DMS79 (cell line): Measurements from ENCODE around the gene ACSL3.
"Not testable (repeated sequence)": the region's sequence is repeated elsewhere in the genome, so short reads cannot be mapped to it uniquely, and the experiment has no call there.

Experiments
- DNase-seq: peaks from one replicate; lab custom pipeline; 2025; lab: John Stamatoyannopoulos, UW

The ACSL3 gene

DNA sequence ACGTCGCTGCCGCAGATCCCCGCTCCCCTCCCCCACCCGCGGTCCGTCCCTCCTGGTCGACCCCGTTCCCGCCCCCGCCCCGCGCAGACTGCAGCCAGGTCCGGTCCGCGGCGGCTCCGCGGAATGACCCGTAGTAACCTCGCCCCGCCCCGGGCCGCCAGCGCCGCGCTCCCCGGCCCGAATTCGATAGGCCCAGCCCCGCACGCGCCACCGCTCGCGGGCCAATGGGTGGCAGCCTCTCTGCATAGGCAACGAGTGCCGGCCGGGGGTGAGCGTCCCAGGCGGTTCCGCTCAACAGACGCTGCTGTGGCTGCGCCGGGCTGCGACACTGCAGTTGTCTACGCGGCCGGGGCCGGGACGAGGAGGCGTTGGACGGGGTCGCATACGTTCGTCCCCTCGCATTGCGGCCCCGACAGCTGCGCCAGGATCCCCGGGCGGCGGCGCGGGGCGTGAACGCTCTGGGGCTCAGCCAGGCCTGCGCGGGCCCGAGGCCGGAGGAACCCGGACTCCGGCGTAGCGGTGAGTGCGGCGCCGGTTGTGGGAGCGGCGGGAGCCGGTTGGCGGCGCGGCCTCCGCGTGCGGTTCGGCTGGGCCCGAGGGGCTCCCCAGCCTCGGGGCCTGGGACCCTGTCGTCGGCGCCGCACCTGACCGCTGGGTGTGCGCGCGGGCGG is at the start of gene ACSL3:
Gene ACSL3 (plus strand): TSS at position 297 of the 671 bp plus-strand sequence. CDS start 47,737 bp downstream, outside the sequence.
- peak; percentile 72 for DNase-seq

DNA sequence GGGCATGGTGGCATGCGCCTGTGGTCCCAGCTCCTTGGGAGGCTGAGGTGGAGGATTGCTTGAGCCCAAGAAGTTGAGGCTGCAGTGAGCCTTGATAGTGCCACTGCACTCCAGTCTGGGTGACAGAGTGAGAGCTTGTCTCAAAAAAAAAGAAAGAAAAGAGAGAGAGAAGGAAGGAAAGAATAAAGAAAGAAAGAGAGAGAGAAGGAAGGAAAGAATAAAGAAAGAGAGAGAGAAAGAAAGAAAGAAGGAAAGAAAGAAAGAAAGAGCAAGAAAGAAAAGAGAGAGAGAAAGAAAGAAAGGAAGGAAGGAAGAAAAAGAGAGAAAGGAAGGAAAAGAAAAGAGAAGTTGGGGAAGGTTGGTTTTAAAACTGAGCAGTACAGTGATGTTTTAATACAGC is 49.0 kb upstream of the ACSL3 start:
- DNase-seq, result no peak

DNA sequence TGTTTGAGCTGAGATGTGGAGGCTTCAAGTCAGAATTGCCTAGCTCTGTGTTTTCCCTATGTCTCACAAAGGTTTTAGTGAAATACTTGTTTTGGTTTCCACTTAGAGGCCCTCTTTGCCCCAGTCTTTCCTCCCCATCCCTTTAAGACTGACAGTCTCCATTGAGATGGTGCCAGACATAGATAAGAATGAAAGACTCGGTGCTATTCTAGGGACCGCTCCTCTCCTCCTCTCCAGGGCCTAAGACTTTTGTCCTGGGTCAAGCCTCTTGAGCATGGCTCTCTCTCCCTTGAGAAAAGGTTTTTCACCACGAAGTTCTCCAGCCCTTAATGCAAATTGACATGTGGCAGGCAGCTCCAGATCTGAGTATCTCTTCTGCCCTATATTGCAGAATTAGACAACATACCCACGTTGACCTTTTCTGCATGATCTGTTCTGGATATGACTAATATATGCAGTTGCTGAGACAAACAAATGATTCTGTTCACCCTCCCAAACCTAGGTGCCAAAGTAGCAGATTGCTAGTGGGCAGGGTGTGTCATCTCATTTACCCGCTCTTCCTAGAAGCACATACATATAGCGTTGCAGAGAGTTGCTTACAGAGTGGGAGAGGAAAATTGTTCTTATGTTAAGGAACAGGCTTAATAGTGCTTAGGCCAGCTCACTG is 47.5 kb upstream of the ACSL3 start:
- no peak for DNase-seq

DNA sequence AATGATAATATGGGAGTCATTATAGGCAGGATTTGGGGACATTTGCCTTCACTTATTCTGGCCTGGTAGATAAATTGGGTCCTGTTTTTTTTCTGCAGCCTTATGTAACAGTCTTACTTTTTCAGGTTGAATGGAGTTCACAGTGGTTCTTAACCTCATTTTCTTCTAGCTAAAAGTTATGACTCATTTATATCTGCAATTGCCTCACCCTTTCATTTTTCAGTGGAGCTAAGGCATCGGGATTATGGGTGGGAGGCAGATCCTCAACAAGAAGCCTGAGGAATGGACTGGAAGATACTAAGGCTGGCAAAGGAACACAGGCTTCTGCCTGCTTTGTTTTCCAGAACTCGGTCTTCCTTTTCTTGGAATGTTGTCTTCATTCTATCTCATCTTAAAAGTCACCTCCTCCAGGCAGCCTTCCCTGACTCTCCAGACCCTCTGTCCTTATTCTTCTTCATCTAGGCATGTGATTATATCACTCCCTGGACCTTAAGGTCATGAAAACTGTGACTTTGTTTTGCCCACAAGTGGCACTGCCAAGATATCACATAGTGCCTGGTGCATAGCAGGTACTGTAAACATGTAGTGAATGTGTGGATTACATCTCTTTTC is 41.0 kb upstream of the ACSL3 start:
- no peak for DNase-seq

DNA sequence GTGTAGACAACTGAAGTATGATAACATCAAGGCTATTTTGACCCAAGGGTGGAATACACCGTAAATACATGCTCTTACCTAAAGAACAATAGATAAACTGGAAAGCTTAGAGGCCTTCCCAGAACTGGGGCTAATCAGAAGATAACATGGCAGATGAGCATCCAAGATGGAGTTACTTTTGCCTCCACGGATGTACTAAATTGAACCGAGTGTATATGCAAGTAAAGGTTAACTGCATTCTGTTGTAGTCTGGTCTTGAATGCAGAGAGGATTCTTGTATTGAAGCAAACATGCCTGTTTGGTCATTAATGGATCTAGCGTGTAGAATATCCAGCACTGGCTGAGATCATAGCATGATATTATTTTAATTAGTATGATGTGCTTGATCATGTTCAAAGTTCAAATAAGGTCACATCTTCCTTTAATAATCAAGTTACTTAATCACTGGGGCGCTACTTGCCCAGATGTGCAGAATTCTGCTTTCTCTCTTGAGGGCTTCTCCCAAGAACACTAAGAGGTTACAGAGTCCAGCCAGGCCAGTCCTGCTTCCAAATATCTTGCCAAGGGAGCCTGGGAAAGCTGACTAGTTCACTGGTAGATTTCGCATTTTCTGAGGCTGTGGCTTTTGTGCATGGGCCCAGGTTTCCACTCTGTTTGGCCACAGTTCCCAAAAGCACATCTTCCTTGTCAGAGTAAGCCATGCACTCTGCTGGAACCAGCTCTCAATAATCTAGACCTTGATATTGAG is 37.5 kb upstream of the ACSL3 start:
- no peak for DNase-seq

DNA sequence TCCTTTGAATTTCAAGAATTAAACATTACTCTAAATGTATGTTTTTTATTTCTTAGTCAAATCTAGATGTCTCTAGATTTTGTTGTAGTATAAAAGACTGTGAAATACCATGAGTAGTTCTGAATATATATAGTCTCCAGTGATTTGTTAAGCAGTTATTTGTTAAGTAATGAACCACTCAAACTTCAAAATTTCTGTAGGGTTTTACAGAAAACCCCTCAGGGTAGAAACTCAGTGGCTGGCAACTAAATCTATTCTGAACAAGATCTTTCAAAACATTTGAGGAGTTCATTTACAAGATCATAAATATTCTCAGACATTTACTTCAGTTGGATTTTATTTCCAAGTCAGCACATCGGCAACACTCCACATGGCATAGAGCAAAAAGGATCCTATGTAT is 35.8 kb upstream of the ACSL3 start:
- DNase-seq, result no peak

DNA sequence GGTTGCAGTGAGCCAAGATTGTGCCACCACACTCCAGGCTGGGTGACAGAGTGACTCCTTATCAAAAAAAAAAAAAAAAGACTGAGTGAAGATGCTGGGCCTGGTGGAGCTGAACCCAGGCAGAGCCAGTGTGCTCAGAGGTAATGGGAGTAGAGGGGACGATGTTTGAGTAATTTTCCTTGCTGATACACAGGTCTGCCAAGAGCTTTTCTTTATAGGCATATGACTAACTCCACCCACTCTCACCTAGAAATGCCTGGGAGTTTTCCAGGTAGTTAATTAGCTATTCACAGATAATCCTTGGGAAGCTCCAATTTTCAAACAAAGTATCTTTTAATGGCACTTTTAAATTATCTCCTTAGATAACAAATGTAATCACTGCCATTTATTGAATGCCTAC is 33.4 kb upstream of the ACSL3 start:
- DNase-seq, result no peak

DNA sequence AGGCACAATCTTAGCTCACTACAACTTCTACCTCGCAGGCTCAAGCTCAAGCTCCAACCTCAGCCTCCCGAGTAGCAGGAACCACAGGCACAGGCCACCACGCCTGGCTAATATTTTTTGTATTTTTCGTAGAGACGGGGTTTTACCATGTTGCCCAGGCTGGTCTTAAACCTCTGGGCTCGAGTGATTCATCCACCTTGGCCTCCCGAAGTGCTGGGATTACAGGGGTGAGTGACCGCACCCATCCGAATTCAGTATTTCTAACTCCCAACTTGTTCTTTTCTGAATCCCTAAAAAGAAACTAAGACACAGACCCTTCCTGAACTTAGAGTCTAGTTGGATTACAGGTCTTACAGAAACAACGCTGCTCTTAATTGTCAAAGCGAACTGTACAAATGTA is 32.3 kb upstream of the ACSL3 start:
- DNase-seq, result no peak

DNA sequence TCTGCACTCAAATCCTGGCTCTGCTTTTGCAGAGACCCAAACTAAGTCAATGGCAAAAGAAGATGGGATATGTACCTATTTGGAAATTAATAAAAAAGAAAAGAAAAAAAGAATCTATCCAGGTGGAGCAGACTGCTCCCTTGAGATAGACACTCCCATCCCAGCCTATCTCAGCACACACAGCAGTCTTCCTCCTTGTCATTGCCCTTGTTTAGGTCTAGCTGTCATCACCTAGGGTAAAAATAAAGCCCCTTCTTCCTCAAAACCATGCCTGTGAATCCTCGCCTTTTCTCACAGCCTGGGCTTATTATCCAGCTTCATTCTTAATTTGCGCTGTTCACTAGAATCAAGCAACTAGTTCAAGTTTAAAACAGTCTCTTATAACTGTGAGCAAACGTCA is 30.7 kb upstream of the ACSL3 start:
- no peak for DNase-seq

DNA sequence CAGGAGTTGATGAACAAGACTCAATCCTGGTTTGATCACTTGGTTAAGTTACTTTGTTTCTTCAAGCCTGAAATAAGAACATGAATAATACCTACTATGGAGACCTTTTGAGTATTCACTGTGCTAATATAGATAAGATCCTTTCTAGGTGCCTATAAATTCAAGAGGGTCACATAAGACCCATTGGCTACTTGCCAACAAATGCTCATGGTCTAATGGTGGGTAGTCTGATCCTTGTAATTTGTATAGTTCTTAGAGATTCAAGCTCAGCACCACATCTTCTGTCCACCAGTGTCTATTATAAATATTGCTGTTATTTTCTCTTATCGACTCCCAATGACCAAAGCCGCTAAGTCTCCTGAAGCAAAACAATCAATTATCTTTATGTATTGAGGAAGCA is 27.4 kb upstream of the ACSL3 start:
- peak; percentile 6 for DNase-seq

DNA sequence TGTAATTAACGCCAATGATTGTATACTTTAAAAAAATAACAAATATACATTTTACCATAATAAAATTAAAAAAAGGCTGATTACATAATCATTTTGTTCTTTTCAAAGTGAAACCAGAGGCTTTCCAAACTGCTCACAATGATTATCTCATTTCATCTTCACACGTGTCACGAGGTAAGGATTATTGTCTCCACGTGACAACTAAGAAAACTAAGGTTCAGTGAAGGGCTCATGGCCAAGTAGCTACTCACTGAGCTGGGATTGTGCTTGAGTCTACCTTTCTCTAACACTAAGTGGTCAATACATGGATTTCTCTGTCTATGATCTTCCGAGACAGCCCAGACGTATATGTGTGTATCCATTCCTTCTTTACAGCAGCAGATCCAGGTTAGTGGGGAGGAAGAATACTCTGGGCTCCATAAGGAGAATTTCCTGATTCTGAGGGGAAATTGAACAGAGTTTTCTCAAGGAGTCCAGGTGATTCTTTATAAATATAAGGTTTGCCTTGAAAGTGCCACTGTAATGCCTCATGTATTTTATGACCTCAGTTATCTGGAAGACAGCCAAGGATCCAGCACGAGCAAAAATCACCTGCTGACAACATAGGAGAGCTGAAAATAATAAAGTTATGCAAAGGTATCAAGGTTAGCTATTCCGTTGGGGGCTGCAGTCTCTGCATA is 25.6 kb upstream of the ACSL3 start:
- DNase-seq, result peak; percentile 84

DNA sequence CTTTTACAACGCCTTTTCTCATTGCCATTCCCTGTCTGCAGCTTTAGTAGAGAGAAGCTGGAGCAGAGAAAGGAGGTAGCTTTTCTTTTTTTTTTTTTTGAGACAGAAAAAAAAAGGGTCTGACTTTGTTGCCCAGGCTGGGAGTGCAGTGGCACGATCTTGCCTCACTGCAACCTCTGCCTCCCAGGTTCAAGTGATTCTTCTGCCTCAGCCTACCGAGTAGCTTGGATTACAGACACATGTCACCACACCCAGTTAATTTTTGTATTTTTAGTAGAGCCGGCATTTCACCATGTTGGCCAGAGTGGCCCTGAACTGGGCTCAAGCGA is 25.0 kb upstream of the ACSL3 start:
- DNase-seq, result no peak

DNA sequence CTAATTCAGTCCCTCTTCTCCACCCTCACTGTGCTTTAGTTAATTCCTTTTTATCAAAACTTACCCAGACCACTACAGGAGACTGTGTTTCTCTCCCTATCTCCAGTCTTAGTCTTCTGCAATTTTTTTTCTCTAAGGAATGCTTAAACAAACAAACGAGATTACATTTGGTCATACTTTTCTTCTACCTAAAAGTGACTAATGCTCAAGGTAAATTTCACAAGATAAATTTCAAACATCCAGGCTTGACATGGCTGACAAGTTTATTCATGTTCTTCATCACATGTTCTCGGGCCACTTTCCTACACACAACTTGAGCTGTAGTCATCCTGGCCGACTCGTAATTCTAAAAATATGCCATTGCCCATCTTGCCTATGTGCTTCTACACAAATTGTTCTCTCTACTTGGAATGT is 23.2 kb upstream of the ACSL3 start:
- no peak for DNase-seq

DNA sequence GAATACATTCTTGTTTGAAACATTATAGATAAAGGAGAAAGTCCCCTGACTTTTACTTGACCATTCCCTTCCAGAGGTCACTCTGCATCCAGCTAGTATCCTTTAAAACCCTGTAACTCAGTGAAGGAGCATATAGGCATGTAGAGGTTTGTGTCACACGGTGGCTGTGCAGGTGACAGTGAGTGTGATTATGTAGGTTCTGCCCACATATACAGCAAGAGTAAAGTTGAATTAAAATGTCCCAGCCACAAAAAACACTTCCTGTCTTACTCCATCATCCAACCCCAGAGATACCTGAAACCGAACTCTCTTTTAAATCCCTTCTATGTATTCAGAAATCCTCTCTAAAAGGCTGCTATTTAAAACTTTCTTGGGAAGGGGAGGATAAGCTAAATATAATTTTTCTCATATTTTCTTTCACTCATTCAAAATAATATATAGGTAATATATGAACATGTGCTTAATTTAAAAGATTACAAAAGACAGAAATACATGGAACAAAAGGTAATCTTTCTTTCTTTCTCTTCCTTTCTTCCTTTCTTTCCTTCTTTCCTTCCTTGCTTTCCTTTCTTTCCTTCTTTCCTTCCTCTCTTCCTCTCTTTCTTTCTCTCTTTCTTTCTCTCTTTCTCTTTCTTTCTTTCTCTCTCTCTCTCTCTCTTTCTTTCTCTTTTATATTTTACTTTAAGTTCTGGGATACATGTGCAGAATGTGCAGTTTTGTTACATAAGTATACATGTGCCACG is 20.6 kb upstream of the ACSL3 start:
- no peak for DNase-seq

DNA sequence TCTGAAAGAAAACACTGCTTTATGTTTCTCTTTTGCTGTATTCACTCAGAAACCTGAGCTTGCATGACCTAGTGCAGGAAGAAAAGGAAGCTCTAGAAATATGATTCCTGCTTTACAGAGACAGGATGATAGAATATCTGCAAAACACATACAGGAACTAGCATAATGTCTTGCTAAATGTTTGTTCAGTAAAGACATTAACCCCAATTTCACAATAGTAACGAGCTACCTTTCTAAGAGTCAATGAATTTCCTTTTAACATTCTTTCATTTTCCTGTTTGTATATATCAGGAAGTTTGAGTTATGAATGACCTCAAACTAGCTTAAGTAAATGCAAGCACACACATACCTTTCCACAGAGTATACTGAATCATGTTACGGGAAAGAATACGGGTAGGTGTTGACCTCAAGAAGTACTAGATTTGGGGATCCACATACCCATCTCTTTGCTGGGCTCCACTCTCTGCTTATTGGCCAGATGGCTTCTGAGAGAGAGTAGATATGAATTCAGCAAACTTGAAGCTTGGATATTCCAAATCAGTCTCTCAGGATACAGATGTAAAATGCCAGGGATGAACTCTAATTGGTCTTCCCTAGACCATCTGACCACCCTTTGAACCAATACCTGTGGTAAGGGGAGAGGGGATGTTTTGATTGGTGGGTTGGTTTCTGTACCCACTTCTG is 18.2 kb upstream of the ACSL3 start:
- no peak for DNase-seq

DNA sequence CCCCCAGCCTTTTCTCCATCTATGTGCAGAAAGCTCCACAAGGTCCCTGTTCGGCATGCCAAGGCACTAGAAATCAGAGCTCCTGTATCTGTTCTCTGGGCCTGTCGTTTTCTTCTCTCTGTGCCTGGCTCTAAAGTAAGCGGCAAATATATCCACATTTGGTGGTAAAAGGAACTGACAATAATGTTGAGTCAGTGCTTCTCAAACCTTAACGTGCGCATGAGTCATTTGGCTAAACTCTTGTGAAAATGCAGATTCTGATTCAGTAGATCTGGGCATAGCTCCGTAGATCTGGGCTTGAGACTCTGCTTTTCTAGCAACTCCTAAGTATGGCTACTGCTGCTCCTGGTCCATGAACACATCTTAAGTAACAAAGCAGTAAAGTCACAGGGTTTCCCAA is 16.5 kb upstream of the ACSL3 start:
- DNase-seq, result no peak

DNA sequence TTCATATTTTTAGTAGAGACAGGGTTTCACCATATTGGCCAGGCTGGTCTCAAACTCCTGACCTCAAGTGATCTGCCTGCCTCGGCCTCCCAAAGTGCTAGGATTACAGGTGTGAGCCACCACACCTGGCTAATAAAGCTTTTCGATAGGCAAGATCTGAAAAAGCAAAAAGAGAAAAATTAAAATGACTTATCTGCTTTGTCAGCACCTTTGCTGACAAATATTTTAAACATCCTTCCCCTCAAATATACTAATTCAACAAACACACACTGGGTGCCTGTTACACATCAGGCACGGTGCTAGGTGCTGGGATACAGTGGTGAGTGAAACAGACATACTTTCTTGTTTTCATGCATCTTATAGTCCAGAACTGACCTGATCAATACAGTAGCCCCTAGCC is 15.5 kb upstream of the ACSL3 start:
- not testable (repeated sequence) for DNase-seq

DNA sequence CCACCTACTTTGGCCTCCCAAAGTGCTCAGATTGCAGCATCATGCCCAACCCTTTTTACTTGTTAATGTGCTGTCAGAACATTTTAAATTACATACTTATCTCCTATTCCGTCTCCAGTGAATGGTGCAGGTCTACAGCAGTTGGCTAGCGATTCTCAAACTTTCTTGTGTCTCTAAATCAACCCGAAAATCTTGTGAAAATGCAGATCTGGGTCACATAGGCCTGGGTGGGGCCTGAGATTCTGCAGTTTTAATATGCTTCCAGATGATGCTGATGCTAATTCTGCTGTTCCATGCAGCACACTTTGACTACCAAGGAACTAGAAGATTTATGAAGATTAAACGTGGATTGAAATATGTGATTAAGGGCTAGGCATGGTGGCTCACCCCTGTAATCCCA is 14.8 kb upstream of the ACSL3 start:
- DNase-seq, result no peak

DNA sequence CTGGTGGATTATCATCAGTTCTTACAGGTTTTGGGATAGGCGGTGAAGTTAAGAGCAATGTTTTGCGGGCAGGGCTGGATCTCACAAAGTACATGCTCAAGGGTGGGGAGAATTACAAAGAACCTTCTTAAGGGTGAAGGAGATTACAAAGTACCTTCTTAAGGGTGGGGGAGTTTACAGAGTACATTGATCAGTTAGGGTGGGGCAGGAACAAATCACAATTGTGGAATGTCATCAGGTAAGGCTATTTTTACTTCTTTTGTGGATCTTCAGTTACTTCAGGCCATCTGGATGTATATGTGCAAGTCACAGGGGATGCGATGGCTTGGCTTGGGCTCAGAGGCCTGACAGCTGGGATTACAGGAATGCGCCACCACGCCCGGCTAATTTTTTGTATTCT is 12.8 kb upstream of the ACSL3 start:
- DNase-seq, result not testable (repeated sequence)

DNA sequence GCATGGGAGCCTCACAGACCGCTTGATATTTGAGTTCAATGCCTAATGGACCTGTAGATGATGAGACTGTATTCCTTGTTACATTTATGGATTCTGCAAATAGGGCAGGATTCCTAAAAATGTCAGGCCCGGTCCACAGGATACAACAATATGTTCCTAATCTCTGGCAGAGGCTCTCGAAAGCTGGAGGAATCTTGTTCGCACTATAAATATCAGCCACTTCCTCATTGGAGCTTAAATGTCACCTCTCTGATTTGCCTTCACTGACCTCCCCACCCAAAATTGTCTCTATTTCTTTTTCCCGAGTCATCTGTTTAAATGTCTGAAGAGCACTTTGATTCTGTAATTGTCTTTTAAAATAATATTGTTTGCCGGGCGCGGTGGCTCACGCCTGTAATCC is 12.0 kb upstream of the ACSL3 start:
- DNase-seq, result no peak
